ENCODE results near the gene TFB2M.

DNA sequence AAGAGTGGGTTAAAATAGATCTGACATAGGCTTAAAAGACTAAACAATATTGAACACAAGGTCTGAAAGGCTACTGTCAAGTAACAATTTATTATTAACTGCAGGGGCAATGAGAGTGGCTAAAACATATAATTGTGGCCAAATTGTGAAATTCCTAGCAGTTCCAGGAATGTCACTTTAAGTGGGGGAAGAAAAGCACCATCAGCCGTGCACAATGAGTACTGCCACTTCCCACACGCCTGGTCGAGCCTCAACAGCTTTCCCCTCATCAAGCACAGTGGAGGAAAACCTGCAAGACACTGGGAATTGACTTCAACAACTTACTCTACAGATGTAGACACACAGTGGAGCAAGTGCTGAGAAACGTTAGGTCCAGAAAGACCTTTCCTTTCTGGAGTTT lies 16.4 kb downstream of the TFB2M start:
- TF ChIP-seq CTCF (conservative IDR thresholded peaks at IDR 0.05) (no peak), ZFX (IDR thresholded peaks at IDR 0.05) (no peak)

Data from C4-2B (cell line).